GM19467 (cell line): ENCODE measurements around the gene CCDC85B.
A peak's percentile ranks its signal among the peaks of the same experiment; 100 is the strongest.

Source experiments
- ATAC-seq: cut with Tn5 transposase; IDR thresholded peaks from one replicate; pipeline ENCODE4 v1.9.1; 2021; ENCODE audit warnings: mild to moderate bottlenecking, moderate library complexity; ENCODE audit not compliant: unreplicated experiment

The CCDC85B gene

GRCh38 chr11:65868076-65868667, 22.3 kb upstream of the CCDC85B start:
- no peak for ATAC-seq

- ATAC-seq = no peak
These were observed 21.6 kb upstream of the CCDC85B start for GRCh38 chr11:65868907-65869306.

- ATAC-seq = no peak
These were observed 20.7 kb upstream of the CCDC85B start for GRCh38 chr11:65869643-65870306.

- no peak for ATAC-seq
These were observed 20.2 kb upstream of the CCDC85B start for GRCh38 chr11:65870307-65870658.

GRCh38 chr11:65870706-65871681, 19.5 kb upstream of the CCDC85B start:
- no peak for ATAC-seq

- ATAC-seq = no peak
These were observed 18.5 kb upstream of the CCDC85B start for GRCh38 chr11:65871811-65872548.

- ATAC-seq = no peak
These were observed 17.7 kb upstream of the CCDC85B start, which contains the start of gene EFEMP2 for GRCh38 chr11:65872586-65873317. EFEMP2 (minus strand) TSS chr11:65872800; CDS start chr11:65872354, 446 bp downstream.

- ATAC-seq = peak; percentile 60
These were observed 16.9 kb upstream of the CCDC85B start for GRCh38 chr11:65873318-65874156.

- no peak for ATAC-seq
These were observed 10.9 kb upstream of the CCDC85B start, which contains the start of gene CTSW for GRCh38 chr11:65879617-65880016. CTSW (plus strand) TSS chr11:65879837; CDS start chr11:65879855, 18 bp downstream.

GRCh38 chr11:65880027-65880426, 10.4 kb upstream of the CCDC85B start:
- no peak for ATAC-seq

GRCh38 chr11:65880844-65881421, 9.5 kb upstream of the CCDC85B start:
- no peak for ATAC-seq

GRCh38 chr11:65882120-65883057, 8.1 kb upstream of the CCDC85B start:
- no peak for ATAC-seq

GRCh38 chr11:65883058-65883761, 7.3 kb upstream of the CCDC85B start:
- ATAC-seq = no peak

GRCh38 chr11:65883786-65884715, 6.4 kb upstream of the CCDC85B start:
- no peak for ATAC-seq

- ATAC-seq = no peak
These were observed 5.8 kb upstream of the CCDC85B start for GRCh38 chr11:65884716-65885092.

GRCh38 chr11:65885231-65885630, 5.2 kb upstream of the CCDC85B start:
- ATAC-seq = no peak
